ENCODE measurements around the gene TRIM10. TPM values are rescaled to one million over a fixed set of nuclear protein-coding genes. Genes with fewer than 3 reads are reported as not detected.

The TRIM10 gene
- polyA plus RNA-seq, 1 experiment: not detected

DNA sequence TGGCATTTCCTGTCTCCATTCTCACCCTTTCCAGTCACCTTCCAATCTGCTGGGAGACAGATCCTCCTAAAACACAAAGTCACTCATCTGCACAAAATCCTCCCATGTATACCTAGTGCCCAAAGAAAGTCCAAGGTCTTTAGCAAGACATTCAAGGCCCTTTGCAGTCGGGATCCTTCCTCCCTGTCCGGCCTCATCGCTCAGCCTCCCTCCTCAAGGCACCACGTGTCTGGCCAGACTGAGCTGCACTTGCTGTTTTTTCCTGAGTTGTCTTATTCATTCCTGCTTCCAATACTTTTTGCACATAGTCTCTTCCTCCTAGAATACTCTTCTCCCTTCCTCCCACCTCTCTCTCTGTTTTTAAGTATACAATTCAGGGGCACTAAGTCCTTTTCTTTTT lies 3.7 kb upstream of the TRIM10 start:
- TF ChIP-seq, protein P1, sequence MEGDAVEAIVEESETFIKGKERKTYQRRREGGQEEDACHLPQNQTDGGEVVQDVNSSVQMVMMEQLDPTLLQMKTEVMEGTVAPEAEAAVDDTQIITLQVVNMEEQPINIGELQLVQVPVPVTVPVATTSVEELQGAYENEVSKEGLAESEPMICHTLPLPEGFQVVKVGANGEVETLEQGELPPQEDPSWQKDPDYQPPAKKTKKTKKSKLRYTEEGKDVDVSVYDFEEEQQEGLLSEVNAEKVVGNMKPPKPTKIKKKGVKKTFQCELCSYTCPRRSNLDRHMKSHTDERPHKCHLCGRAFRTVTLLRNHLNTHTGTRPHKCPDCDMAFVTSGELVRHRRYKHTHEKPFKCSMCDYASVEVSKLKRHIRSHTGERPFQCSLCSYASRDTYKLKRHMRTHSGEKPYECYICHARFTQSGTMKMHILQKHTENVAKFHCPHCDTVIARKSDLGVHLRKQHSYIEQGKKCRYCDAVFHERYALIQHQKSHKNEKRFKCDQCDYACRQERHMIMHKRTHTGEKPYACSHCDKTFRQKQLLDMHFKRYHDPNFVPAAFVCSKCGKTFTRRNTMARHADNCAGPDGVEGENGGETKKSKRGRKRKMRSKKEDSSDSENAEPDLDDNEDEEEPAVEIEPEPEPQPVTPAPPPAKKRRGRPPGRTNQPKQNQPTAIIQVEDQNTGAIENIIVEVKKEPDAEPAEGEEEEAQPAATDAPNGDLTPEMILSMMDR (IDR thresholded peaks at IDR 0.05; ENCODE audit: insufficient read depth, low read depth, low read length): no peak
- Histone ChIP-seq H3K27me3 (ENCODE audit: control insufficient read depth, insufficient read depth, low read length) (peaks cover 17% of the 10 kb centered on the region), H3K36me3 (ENCODE audit: control insufficient read depth, insufficient read depth, low read length) (no peaks in the 10 kb centered on the region), H3K4me3 (ENCODE audit: low read depth, low read length) (no peak overlapping the region)
- POLR2A ChIA-PET: no interaction called here
- CTCF ChIA-PET: interaction anchor here (2.5 kb wide), 1 partner anchor 61 kb away, joined by 6 read pairs; no protein-coding TSS in a partner anchor
- no peak for DNase-seq (ENCODE audit: low read depth)

DNA sequence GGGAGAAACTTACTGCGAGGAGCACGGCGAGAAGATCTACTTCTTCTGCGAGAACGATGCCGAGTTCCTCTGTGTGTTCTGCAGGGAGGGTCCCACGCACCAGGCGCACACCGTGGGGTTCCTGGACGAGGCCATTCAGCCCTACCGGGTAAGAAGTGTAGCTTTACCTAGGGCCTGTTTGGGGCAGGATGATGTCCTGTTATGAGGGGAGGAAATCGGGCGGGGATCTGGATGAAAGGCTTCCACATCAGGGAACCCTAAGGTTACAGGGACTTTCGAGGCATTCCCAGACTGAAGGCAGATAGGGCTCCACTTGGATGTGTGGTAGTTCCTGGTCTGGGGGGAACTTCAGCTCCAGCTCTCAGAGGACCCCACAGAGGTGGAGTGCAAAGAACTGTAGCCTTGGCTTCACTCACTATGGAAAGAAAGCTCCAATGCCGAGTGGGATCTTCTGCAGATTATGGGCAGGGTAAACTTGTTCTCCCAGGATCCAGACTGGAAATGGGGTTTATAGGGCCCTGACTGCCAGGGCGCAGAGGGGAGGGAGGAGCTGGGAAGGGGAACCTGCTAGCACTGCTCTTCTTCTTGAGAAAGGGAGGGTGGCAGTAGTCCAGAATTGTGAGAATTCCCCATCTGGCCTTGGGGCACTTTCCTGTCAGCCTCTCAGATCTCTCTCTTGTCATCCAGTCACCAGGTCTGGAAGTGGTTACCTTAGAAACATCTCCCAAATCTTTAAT lies 3.1 kb upstream of the TRIM10 start:
- Histone ChIP-seq H3K27me3 (ENCODE audit: control insufficient read depth, insufficient read depth, low read length) (peaks cover 18% of the 10 kb centered on the region), H3K36me3 (ENCODE audit: control insufficient read depth, insufficient read depth, low read length) (no peaks in the 10 kb centered on the region), H3K4me3 (ENCODE audit: low read depth, low read length) (no peak overlapping the region)
- TF ChIP-seq, protein P1 (IDR thresholded peaks at IDR 0.05; ENCODE audit: insufficient read depth, low read depth, low read length): no peak
- no peak for DNase-seq (ENCODE audit: low read depth)
- ChIA-PET POLR2A (no interaction called here), CTCF (no interaction called here)

DNA sequence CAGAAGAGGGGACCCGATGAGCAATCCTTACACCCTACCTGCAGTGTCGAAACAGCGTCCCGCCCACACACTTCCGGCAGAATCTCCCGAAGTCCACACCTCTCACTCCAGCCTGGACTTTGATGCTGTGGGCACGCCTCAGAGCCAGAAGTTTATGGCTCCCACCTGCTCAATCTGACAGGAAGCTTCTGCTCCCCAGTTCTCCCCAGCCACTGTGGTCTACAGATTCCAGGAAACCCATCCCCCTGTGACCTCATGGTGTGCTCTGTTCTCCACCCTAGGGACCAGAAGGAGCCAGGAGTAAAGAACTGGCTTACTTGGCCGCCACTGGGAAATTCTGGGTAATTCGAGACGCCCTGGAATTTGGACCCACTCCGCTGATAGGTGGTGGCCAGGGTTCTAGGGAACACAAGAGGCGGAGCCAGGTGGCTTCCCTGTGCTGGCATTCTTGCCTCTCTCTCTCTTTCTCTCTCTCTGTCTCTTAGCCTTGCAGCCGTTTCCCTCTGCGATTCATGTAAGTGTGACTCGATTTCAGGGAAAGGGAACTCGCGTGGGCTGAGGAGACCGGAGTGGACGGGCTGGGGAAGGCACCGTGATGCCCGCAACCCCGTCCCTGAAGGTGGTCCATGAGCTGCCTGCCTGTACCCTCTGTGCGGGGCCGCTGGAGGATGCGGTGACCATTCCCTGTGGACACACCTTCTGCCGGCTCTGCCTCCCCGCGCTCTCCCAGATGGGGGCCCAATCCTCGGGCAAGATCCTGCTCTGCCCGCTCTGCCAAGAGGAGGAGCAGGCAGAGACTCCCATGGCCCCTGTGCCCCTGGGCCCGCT lies 2.3 kb upstream of the TRIM10 start, which contains the start of gene TRIM15:
TSS of gene TRIM15 (plus strand) at position 457 of the 828 bp plus-strand sequence. CDS start at position 596, 139 bp downstream.
- ChIA-PET CTCF (interaction anchor here (1.9 kb wide), 1 partner anchor 60 kb away, joined by 4 read pairs; no protein-coding TSS in a partner anchor), POLR2A (no interaction called here)
- Histone ChIP-seq H3K36me3 (ENCODE audit: control insufficient read depth, insufficient read depth, low read length) (no peaks in the 10 kb centered on the region), H3K4me3 (ENCODE audit: low read depth, low read length) (no peak within 1 kb of the TSS), H3K27me3 (ENCODE audit: control insufficient read depth, insufficient read depth, low read length) (peaks cover 14% of the 10 kb centered on the region)
- no peak for DNase-seq (ENCODE audit: low read depth)
- TF ChIP-seq, protein P1 (IDR thresholded peaks at IDR 0.05; ENCODE audit: insufficient read depth, low read depth, low read length): no peak

DNA sequence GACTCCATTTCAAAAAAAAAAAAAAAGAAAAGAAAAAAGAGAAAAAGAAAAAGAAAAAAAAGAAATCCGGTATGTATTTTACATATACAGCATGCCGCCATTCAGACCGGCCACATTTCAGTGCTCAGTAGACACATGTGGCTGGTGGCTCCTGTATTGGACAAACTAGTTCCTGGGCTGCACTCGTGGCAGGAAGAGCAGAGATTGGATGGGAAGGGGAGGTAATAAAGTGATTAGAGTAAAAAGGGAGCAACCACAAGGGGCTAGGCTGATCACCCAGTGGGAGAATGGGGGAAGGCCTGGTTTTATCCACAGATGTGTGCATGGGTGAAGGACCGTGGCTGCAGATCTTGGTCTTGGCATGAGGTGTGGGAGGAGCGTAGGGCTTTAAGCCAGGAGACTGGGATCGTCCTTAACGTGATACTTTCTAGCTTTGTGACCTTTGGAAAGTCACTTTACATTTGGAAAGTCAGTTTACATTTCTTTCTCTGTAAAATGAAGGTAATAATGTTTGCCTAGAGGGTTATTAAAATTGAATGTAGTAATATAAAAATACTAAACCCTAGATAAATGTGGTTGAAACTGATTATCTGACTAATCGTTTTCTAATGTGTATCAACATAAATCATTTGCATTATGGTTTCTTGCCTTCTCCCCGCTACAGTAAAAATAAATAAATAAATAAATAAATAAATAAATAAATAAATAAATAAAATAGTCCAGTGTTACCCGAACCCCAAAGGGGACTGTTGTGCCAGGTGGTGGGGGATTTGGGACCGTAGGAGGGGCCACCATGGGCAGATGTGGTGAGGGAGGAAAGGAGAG lies 1.5 kb upstream of the TRIM10 start:
- CTCF ChIA-PET: interaction anchor here (0.8 to 1.9 kb wide), 2 partner anchors 32 to 59 kb away, joined by 4 read pairs; no protein-coding TSS in a partner anchor
- POLR2A ChIA-PET: no interaction called here
- H3K27me3 ChIP-seq (ENCODE audit: control insufficient read depth, insufficient read depth, low read length): peaks cover 10% of the 10 kb centered on the region
- H3K36me3 ChIP-seq (ENCODE audit: control insufficient read depth, insufficient read depth, low read length): no peaks in the 10 kb centered on the region
- TF ChIP-seq, protein P1 (IDR thresholded peaks at IDR 0.05; ENCODE audit: insufficient read depth, low read depth, low read length): no peak
- no peak overlapping the region for H3K4me3 ChIP-seq (ENCODE audit: low read depth, low read length)
- no peak for DNase-seq (ENCODE audit: low read depth)
